Caki2 (cell line): ENCODE data around the gene RPS29. TPM values are rescaled to one million over a fixed set of nuclear protein-coding genes. Genes with fewer than 3 reads are reported as not detected.
A peak's percentile ranks its signal among the peaks of the same experiment; 100 is the strongest.

Source experiments
- DNase-seq: peaks from one replicate; pipeline ENCODE4 v3.0.0-alpha.2; 2015; ENCODE audit warnings: low read depth
- in situ Hi-C: cut with HindIII; loops from 2 replicates; pipeline ENCODE4 v1.10.0; 2016; ENCODE audit warnings: low sequenced_read_pairs, low pct_unique_long_range_greater_than_20kb, mixed read lengths
- total RNA-seq: library from RNA; depleted of rRNA; stranded (reverse); fragments of >200 nt; shearing (Covaris generic); gene quantifications from 2 replicates; pipeline ENCODE4 v1.2.3, GENCODE V29; 2014; ENCODE audit warnings: low replicate concordance; rRNA removed

The RPS29 gene
- total RNA-seq, 1 experiment from 2014 or later = 2,537 TPM

DNA sequence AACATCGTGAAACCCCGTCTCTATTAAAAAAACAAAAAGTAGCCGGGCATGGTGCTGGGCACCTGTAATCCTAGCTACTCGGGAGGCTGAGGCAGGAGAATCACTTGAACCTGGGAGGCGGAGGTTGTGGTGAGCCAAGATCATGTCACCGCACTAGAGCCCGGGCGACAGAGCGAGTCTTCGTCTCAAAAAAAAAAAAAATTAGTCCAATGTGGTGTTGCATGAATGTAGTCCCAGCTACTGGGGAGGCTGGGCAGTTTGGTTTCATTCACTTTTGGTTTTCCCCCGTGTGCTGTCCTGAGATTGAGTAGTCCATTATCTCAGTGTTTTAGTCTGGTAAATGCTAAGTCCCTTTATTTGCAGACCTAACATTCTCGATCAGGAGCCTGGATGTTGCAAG, 19.5 kb downstream of the RPS29 start:
- in situ Hi-C loops = no loop called here
- no peak for DNase-seq

DNA sequence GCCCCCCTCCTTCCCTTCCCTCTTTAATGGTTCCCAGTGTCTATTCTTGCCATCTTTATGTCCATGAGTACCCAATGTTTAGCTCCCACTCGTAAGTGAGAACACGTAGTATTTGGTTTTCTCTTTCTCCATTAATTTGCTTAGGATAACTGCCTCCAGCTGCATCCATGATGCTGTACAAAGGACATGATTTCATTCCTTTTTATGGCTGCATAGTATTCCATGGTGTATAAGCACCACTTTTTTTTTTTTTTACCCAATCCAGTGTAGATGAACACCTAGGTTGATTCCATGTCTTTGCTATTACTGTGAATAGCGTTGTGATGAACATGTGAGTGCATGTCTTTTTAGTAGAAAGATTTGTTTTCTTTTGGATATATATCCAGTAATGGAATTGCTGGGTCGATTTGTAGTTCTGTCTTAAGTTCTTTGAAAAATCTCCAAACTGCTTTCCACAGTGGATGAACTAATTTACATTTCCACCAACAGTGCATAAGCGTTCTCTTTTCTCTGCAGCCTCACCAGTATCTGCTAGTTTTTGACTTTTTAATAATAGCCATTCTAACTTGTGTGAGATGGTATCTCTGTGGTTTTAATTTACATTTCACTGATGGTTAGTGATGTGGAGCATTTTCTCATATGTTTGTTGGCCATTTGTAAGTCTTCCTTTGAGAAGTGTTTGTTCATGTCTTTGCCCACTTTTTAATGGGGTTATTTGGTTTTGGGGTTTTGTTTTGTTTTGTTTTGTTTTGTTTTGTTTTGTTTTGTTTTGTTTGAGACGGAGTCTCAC, 26.0 kb downstream of the RPS29 start:
- no peak for DNase-seq
- in situ Hi-C loops = no loop called here

DNA sequence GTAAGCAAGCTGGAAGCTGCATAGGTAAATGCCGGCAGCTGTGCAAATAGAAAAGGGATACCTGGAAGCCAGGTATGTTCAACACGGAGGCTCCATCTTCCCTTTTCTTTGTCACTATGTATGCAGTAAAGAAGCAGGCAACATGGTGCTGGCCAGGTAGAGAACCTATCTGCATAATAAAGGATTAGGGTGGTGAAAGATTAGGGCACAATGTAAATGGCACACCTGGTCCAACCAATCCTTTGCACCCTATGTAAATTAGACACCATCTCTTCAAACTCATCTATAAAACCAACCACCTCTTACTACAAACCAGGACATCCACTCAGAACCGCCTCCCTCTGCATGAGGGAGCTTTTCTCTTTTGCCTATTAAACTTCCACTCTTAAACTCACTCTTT, 32.3 kb downstream of the RPS29 start:
- DNase-seq = no peak
- in situ Hi-C loops = no loop called here

- in situ Hi-C loops = no loop called here
- DNase-seq = no peak
Measured at GRCh38 chr14:49553106-49553505, 33.1 kb downstream of the RPS29 start.

DNA sequence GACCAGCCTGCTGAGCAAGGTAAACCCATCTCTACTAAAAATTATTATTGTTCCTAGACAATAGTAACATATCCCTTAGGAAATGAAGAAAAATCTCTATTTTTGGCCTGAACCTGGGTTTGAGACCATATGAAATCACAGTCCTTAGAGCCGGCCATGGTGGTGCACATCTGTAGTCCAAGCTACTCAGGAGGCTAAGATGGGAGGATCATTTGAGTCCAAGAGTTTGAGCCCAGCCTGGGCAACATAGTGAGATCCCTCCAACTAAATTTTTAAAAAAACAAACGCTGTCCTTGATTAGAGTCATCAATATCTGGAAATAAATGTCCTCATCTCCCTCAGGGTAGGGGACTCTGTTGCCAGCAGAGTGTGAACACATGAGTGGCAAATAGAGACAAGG, 34.6 kb downstream of the RPS29 start:
- no peak for DNase-seq

DNA sequence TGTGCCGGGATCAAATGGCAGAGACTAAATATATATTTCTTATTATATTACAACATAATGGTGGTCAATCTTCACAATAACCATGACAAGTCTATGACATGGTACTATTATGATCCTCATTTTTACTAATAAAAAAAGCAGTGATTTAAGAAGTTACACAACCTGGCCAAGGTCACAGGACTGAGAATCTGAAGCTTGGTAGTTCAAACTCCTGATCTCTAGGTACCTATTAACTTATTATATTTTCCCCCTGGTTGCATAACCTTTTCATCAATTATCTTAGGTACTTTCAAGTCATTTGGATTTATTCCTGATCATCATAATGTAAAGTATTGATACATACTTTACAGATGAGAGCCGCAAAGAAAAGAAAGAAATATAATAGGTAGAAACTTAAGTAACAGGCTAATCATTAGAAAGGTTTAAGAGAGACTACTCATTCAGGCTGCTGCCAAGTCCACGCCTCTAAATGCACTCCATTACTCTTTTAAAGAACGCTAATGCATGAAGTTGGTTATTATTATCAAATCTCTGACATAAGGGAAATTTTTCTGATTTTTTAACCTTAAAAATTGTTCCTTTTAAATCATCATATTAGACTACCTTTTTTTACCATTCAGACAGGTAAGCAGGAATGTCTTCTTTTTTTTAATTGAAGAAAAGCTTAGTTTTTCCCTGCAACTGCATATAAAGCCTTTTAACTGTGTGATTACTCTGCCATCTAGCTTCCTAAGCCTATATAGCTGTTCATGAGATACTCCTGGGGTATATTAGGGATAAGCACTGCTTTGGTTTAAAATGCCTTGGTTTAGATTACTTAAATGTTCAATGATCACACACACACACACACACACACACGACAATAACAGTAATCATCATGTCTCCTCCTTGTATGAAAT, 35.6 kb downstream of the RPS29 start:
- DNase-seq = peak; percentile 30
- in situ Hi-C loops = no loop called here

More for the DNA sequence above, 34.6 kb downstream of the RPS29 start:
- in situ Hi-C loops = no loop called here

GRCh38 chr14:49549881-49550280, 36.3 kb downstream of the RPS29 start:
- peak; percentile 21 for DNase-seq
- in situ Hi-C loops = no loop called here

DNA sequence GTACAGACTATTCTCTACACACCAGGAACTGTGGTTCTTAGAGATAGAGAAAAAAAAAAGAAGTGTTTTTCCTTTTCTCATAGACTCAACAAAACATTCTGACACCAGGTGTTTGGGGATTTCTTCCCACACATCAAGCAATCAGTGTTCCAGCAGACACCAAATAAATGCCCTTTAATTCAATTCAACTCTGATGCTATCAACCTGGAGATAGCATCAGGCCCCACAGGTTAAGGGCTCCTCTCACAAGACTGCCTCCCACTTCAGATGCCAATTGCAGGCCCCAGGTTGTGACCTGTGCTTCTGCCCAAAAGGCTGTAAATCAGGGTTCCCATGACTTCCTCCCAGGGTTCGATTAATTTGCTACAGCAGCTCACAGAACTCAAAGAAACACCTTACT, 36.7 kb downstream of the RPS29 start:
- in situ Hi-C loops = no loop called here
- DNase-seq = no peak

- in situ Hi-C loops = no loop called here
- no peak for DNase-seq
Measured at GRCh38 chr14:49546766-49547165, 39.4 kb downstream of the RPS29 start.

DNA sequence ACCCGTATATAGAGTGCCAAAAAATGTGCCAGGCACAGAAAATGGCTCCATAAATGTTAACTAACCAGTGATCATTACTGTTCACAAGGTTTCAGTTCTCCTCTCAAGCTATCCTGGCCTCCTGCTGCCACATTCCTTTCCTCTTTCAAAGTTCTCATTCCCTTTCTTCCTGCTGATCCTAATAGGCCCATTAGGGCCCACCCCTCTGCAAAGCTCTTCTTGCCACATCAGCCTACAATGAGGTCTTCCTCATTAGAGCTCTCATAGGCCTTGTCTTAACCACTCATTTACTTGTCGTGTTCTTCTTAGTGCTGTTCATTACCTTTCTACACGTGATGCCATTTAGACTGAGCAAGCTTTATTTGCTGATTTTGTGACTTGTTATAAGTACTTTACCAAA, 40.5 kb downstream of the RPS29 start:
- DNase-seq = no peak
- in situ Hi-C loops = no loop called here

GRCh38 chr14:49545071-49545470, 41.1 kb downstream of the RPS29 start:
- in situ Hi-C loops = no loop called here
- no peak for DNase-seq

GRCh38 chr14:49541049-49541448, 45.1 kb downstream of the RPS29 start:
- in situ Hi-C loops = no loop called here

GRCh38 chr14:49538852-49539251, 47.3 kb downstream of the RPS29 start:
- DNase-seq = peak; percentile 35
- in situ Hi-C loops = no loop called here

More at GRCh38 chr14:49541049-49541448, 45.1 kb downstream of the RPS29 start:
- DNase-seq = no peak

Other genes starting within 250 kb of the RPS29 start
- gene LRR1, start 12.6 kb upstream of the RPS29 start, total RNA-seq = 26.7 and 30.1 TPM in 2 replicates
- 181 and 221 TPM in 2 replicates for gene RPL36AL, start 34.2 kb upstream of the RPS29 start, total RNA-seq
- gene MGAT2, start 34.4 kb upstream of the RPS29 start, total RNA-seq = 55.4 and 58.9 TPM in 2 replicates
- 5.3 and 11.0 TPM in 2 replicates for gene DNAAF2, start 48.9 kb upstream of the RPS29 start, total RNA-seq
- gene POLE2, start 101.8 kb upstream of the RPS29 start, total RNA-seq = 37.1 and 60.2 TPM in 2 replicates
- gene KLHDC1, start 106.7 kb upstream of the RPS29 start, total RNA-seq = 0.26 TPM in 1 of 2 replicates, not detected in the other
- gene KLHDC2, start 181.8 kb upstream of the RPS29 start, total RNA-seq = 114 and 139 TPM in 2 replicates